HG03066 (cell line): ENCODE data around the gene TRDMT1.
"Not testable (repeated sequence)": the region's sequence is repeated elsewhere in the genome, so short reads cannot be mapped to it uniquely, and the experiment has no call there.

Source experiments
- ATAC-seq: cut with Tn5 transposase; IDR thresholded peaks from one replicate; pipeline ENCODE4 v1.9.1; 2021; ENCODE audit warnings: low read depth; ENCODE audit not compliant: unreplicated experiment

TRDMT1 gene

GRCh38 chr10:17141504-17142229, 59.8 kb downstream of the TRDMT1 start:
- no peak for ATAC-seq

GRCh38 chr10:17140386-17140761, 61.1 kb downstream of the TRDMT1 start:
- ATAC-seq: no peak

GRCh38 chr10:17138460-17139042, 62.9 kb downstream of the TRDMT1 start:
- ATAC-seq: no peak

- no peak for ATAC-seq
These were observed 66.7 kb downstream of the TRDMT1 start for GRCh38 chr10:17134737-17135260.

GRCh38 chr10:17134282-17134681, 67.2 kb downstream of the TRDMT1 start:
- ATAC-seq: no peak

GRCh38 chr10:17129741-17130140, 71.7 kb downstream of the TRDMT1 start, which contains the start of gene CUBN:
TSS of gene CUBN (minus strand) at chr10:17129811. CDS start at chr10:17129765, 46 bp downstream.
- no peak for ATAC-seq

- ATAC-seq: no peak
These were observed 73.2 kb downstream of the TRDMT1 start for GRCh38 chr10:17128261-17128660.

- ATAC-seq: no peak
These were observed 75.1 kb downstream of the TRDMT1 start for GRCh38 chr10:17126327-17126726.

GRCh38 chr10:17125206-17125893, 76.1 kb downstream of the TRDMT1 start:
- no peak for ATAC-seq

- no peak for ATAC-seq
These were observed 77.5 kb downstream of the TRDMT1 start for GRCh38 chr10:17123961-17124360.

GRCh38 chr10:17122726-17123661, 78.5 kb downstream of the TRDMT1 start:
- ATAC-seq: no peak

- no peak for ATAC-seq
These were observed 79.4 kb downstream of the TRDMT1 start for GRCh38 chr10:17122052-17122451.

- no peak for ATAC-seq
These were observed 80.8 kb downstream of the TRDMT1 start for GRCh38 chr10:17120694-17121093.

GRCh38 chr10:17119845-17120244, 81.6 kb downstream of the TRDMT1 start:
- no peak for ATAC-seq

- no peak for ATAC-seq
These were observed 85.3 kb downstream of the TRDMT1 start for GRCh38 chr10:17116193-17116592.

GRCh38 chr10:17115683-17116082, 85.8 kb downstream of the TRDMT1 start:
- no peak for ATAC-seq

- not testable (repeated sequence) for ATAC-seq
These were observed 86.5 kb downstream of the TRDMT1 start for GRCh38 chr10:17114878-17115444.

GRCh38 chr10:17113889-17114540, 87.5 kb downstream of the TRDMT1 start:
- no peak for ATAC-seq

GRCh38 chr10:17113346-17113745, 88.1 kb downstream of the TRDMT1 start:
- ATAC-seq: no peak

GRCh38 chr10:17112566-17112965, 88.9 kb downstream of the TRDMT1 start:
- no peak for ATAC-seq
